Tibial nerve (tissue), 3 donors: ENCODE results near the gene PLEKHG4B.

Source experiments
- EP300 ChIP-seq, 2 donors: sonication (generic); formaldehyde crosslinking; IDR thresholded peaks; one replicate each; pipeline ENCODE4 v1.6.1; 2017; ENCODE audit warnings: antibody characterized with exemption in 2 of 2, mild to moderate bottlenecking in 1 of 2
- POLR2A ChIP-seq, 2 donors: fragments of 450-650 bp; IDR thresholded peaks; one replicate each; pipeline ENCODE4 v1.6.1; 2017; ENCODE audit warnings: antibody characterized with exemption in 2 of 2, mild to moderate bottlenecking in 2 of 2, moderate library complexity in 2 of 2

GRCh38 chr5:54876-55569, 36.9 kb upstream of the PLEKHG4B start:
- no peak for TF ChIP-seq POLR2A (IDR thresholded peaks at IDR 0.05)
- TF ChIP-seq EP300 (IDR thresholded peaks at IDR 0.05), result no peak
